ENCODE data around the gene RPS6KA2. TPM values are rescaled to one million over a fixed set of nuclear protein-coding genes. Genes with fewer than 3 reads are reported as not detected.

RPS6KA2 gene
- total RNA-seq, 1 donor from 2014 or later = 17.1 TPM

- ATAC-seq = no peak
Observed at GRCh38 chr6:166498228-166498627, 128.8 kb downstream of the RPS6KA2 start.

GRCh38 chr6:166497087-166497899 is 129.8 kb downstream of the RPS6KA2 start:
- ATAC-seq = no peak

GRCh38 chr6:166496460-166496859 is 130.6 kb downstream of the RPS6KA2 start:
- no peak for ATAC-seq

GRCh38 chr6:166495487-166496314 is 131.3 kb downstream of the RPS6KA2 start:
- no peak for ATAC-seq

- ATAC-seq = no peak
Observed at GRCh38 chr6:166494757-166495486, 132.1 kb downstream of the RPS6KA2 start.

- no peak for ATAC-seq
Observed at GRCh38 chr6:166494101-166494441, 133.0 kb downstream of the RPS6KA2 start.

GRCh38 chr6:166493427-166494100 is 133.5 kb downstream of the RPS6KA2 start:
- no peak for ATAC-seq

GRCh38 chr6:166492092-166492741 is 134.8 kb downstream of the RPS6KA2 start:
- ATAC-seq = no peak

- no peak for ATAC-seq
Observed at GRCh38 chr6:166490671-166491500, 136.2 kb downstream of the RPS6KA2 start.

- no peak for ATAC-seq
Observed at GRCh38 chr6:166489301-166490155, 137.5 kb downstream of the RPS6KA2 start.

GRCh38 chr6:166488701-166489100 is 138.3 kb downstream of the RPS6KA2 start:
- ATAC-seq = no peak

GRCh38 chr6:166488076-166488685 is 138.9 kb downstream of the RPS6KA2 start:
- peak; percentile 78 for ATAC-seq

- no peak for ATAC-seq
Observed at GRCh38 chr6:166487148-166487547, 139.9 kb downstream of the RPS6KA2 start.

GRCh38 chr6:166486536-166486880 is 140.5 kb downstream of the RPS6KA2 start:
- no peak for ATAC-seq

GRCh38 chr6:166485651-166486535 is 141.2 kb downstream of the RPS6KA2 start:
- no peak for ATAC-seq

- no peak for ATAC-seq
Observed at GRCh38 chr6:166484863-166485262, 142.2 kb downstream of the RPS6KA2 start.

GRCh38 chr6:166483573-166484250 is 143.3 kb downstream of the RPS6KA2 start:
- ATAC-seq = no peak

GRCh38 chr6:166483026-166483425 is 144.0 kb downstream of the RPS6KA2 start:
- no peak for ATAC-seq

Data from esophagus mucosa (tissue), 1 donor.